ENCODE data around the gene ABHD12B.

Gene ABHD12B

GRCh38 chr14:50953502-50953901 is 81.6 kb downstream of the ABHD12B start:
- Histone ChIP-seq H3K9ac (ENCODE audit: low read length) (no peak overlapping the region), H3K4me2 (ENCODE audit: low read length) (no peak overlapping the region), H3K4me1 (ENCODE audit: low read length) (0 out of 2 replicates have a peak, but pooled peaks cover 3% of the 10 kb centered on the region), H3K27ac (ENCODE audit: low read length) (no peak overlapping the region), H3K79me2 (ENCODE audit: low read length) (no peaks in the 10 kb centered on the region), H3K36me3 (replicated peaks; ENCODE audit: low read depth, low read length) (no peaks in the 10 kb centered on the region), H3K27me3 (ENCODE audit: low read depth, low read length) (no peaks in the 10 kb centered on the region), H4K20me1 (ENCODE audit: insufficient read depth, low read length) (no peaks in the 10 kb centered on the region), H2AFZ (ENCODE audit: low read depth, low read length) (no peak overlapping the region), H3K9me3 (ENCODE audit: insufficient read depth, low read length) (no peaks in the 10 kb centered on the region), H3K4me3 (ENCODE audit: low read length) (no peak overlapping the region)
- no peak for TF ChIP-seq CTCF (IDR thresholded peaks at IDR 0.05; ENCODE audit: low read depth, low read length)
- no peak for TF ChIP-seq EZH2phosphoT487 (IDR thresholded peaks at IDR 0.05; ENCODE audit: low read depth)
